ENCODE measurements around the gene SKAP1. TPM values are rescaled to one million over a fixed set of nuclear protein-coding genes. Genes with fewer than 3 reads are reported as not detected.
A peak's percentile ranks its signal among the peaks of the same experiment; 100 is the strongest.
"Not testable (repeated sequence)": the region's sequence is repeated elsewhere in the genome, so short reads cannot be mapped to it uniquely, and the experiment has no call there.

The SKAP1 gene
- total RNA-seq, 2 donors from 2014 or later: 136 to 138 TPM

- DNase-seq: no peak
- peaks cover 43% of the 10 kb centered on the region for H3K4me1 Mint-ChIP-seq
- H3K4me3 Mint-ChIP-seq: peak overlapping the region; percentile 61
- no peaks in the 10 kb centered on the region for H3K9me3 ChIP-seq (ENCODE audit: control insufficient read depth, low read length, poor library complexity, severe bottlenecking)
- no peaks in the 10 kb centered on the region for H3K27me3 Mint-ChIP-seq
- H3K36me3 Mint-ChIP-seq (ENCODE audit: low read depth): peaks cover 9% of the 10 kb centered on the region
- peak; percentile 86 for ATAC-seq
- H3K27ac Mint-ChIP-seq: peak overlapping the region; percentile 32
Observed at GRCh38 chr17:48194097-48194550, 235.9 kb downstream of the SKAP1 start.

- H3K4me1 Mint-ChIP-seq: peaks cover 39% of the 10 kb centered on the region
- DNase-seq (no peak), ATAC-seq (no peak)
- H3K4me3 Mint-ChIP-seq: no peak overlapping the region
- H3K27ac Mint-ChIP-seq: no peak overlapping the region
- H3K27me3 Mint-ChIP-seq: no peaks in the 10 kb centered on the region
- H3K36me3 Mint-ChIP-seq (ENCODE audit: low read depth): peaks cover 8% of the 10 kb centered on the region
- H3K9me3 ChIP-seq (ENCODE audit: control insufficient read depth, low read length, poor library complexity, severe bottlenecking): no peaks in the 10 kb centered on the region
Observed at GRCh38 chr17:48192321-48192731, 237.7 kb downstream of the SKAP1 start.

GRCh38 chr17:48191362-48191761, 238.7 kb downstream of the SKAP1 start:
- no peaks in the 10 kb centered on the region for H3K27me3 Mint-ChIP-seq
- H3K4me3 Mint-ChIP-seq: no peak overlapping the region
- ATAC-seq (no peak), DNase-seq (no peak)
- H3K9me3 ChIP-seq (ENCODE audit: control insufficient read depth, low read length, poor library complexity, severe bottlenecking): no peaks in the 10 kb centered on the region
- peaks cover 35% of the 10 kb centered on the region for H3K4me1 Mint-ChIP-seq
- H3K27ac Mint-ChIP-seq: no peak overlapping the region
- H3K36me3 Mint-ChIP-seq (ENCODE audit: low read depth): peaks cover 6% of the 10 kb centered on the region

- Mint-ChIP-seq H3K4me1 (peaks cover 33% of the 10 kb centered on the region), H3K27me3 (no peaks in the 10 kb centered on the region), H3K4me3 (no peak overlapping the region), H3K27ac (no peak overlapping the region), H3K36me3 (ENCODE audit: low read depth) (peaks cover 6% of the 10 kb centered on the region)
- no peaks in the 10 kb centered on the region for H3K9me3 ChIP-seq (ENCODE audit: control insufficient read depth, low read length, poor library complexity, severe bottlenecking)
- no peak for DNase-seq
- no peak for ATAC-seq
Observed at GRCh38 chr17:48190871-48191270, 239.1 kb downstream of the SKAP1 start.

- peaks cover 9% of the 10 kb centered on the region for H3K36me3 Mint-ChIP-seq (ENCODE audit: low read depth)
- ATAC-seq: no peak
- H3K9me3 ChIP-seq (ENCODE audit: control insufficient read depth, low read length, poor library complexity, severe bottlenecking): no peaks in the 10 kb centered on the region
- H3K27ac Mint-ChIP-seq: peak overlapping the region; percentile 6
- DNase-seq: no peak
- no peak overlapping the region for H3K4me3 Mint-ChIP-seq
- H3K4me1 Mint-ChIP-seq: peaks cover 13% of the 10 kb centered on the region
- no peaks in the 10 kb centered on the region for H3K27me3 Mint-ChIP-seq
Observed at GRCh38 chr17:48187872-48188608, 242.0 kb downstream of the SKAP1 start.

- H3K4me3 Mint-ChIP-seq; H3K9me3 ChIP-seq (ENCODE audit: control insufficient read depth, low read length, poor library complexity, severe bottlenecking); ATAC-seq; DNase-seq; H3K36me3 Mint-ChIP-seq (ENCODE audit: low read depth); H3K27ac Mint-ChIP-seq; H3K27me3 Mint-ChIP-seq: not testable (repeated sequence)
- H3K4me1 Mint-ChIP-seq: peaks cover 12% of the 10 kb centered on the region
Observed at GRCh38 chr17:48186317-48186716, 243.7 kb downstream of the SKAP1 start.

GRCh38 chr17:48184721-48185120, 245.3 kb downstream of the SKAP1 start:
- DNase-seq (no peak), ATAC-seq (no peak)
- no peaks in the 10 kb centered on the region for H3K9me3 ChIP-seq (ENCODE audit: control insufficient read depth, low read length, poor library complexity, severe bottlenecking)
- peak overlapping the region; percentile 57 for H3K27ac Mint-ChIP-seq
- peaks cover 20% of the 10 kb centered on the region for H3K36me3 Mint-ChIP-seq (ENCODE audit: low read depth)
- peaks cover 17% of the 10 kb centered on the region for H3K4me1 Mint-ChIP-seq
- H3K4me3 Mint-ChIP-seq: no peak overlapping the region
- no peaks in the 10 kb centered on the region for H3K27me3 Mint-ChIP-seq

GRCh38 chr17:48181653-48182052, 248.4 kb downstream of the SKAP1 start:
- peaks cover 18% of the 10 kb centered on the region for H3K4me1 Mint-ChIP-seq
- H3K27me3 Mint-ChIP-seq: no peaks in the 10 kb centered on the region
- H3K9me3 ChIP-seq (ENCODE audit: control insufficient read depth, low read length, poor library complexity, severe bottlenecking): no peaks in the 10 kb centered on the region
- H3K27ac Mint-ChIP-seq: peak overlapping the region; percentile 86
- H3K36me3 Mint-ChIP-seq (ENCODE audit: low read depth): peaks cover 25% of the 10 kb centered on the region
- no peak for ATAC-seq
- DNase-seq: no peak
- no peak overlapping the region for H3K4me3 Mint-ChIP-seq

GRCh38 chr17:48180842-48181629, 249.0 kb downstream of the SKAP1 start:
- ATAC-seq (no peak), DNase-seq (no peak)
- Mint-ChIP-seq H3K4me3 (no peak overlapping the region), H3K36me3 (ENCODE audit: low read depth) (peaks cover 25% of the 10 kb centered on the region), H3K4me1 (peaks cover 21% of the 10 kb centered on the region), H3K27ac (peak overlapping the region; percentile 84), H3K27me3 (no peaks in the 10 kb centered on the region)
- H3K9me3 ChIP-seq (ENCODE audit: control insufficient read depth, low read length, poor library complexity, severe bottlenecking): no peaks in the 10 kb centered on the region

GRCh38 chr17:48179071-48179945, 250.7 kb downstream of the SKAP1 start:
- peak overlapping the region; percentile 84 for H3K27ac Mint-ChIP-seq
- no peak for DNase-seq
- no peak for ATAC-seq
- H3K4me3 Mint-ChIP-seq: no peak overlapping the region
- peaks cover 28% of the 10 kb centered on the region for H3K4me1 Mint-ChIP-seq
- no peaks in the 10 kb centered on the region for H3K9me3 ChIP-seq (ENCODE audit: control insufficient read depth, low read length, poor library complexity, severe bottlenecking)
- H3K36me3 Mint-ChIP-seq (ENCODE audit: low read depth): peaks cover 24% of the 10 kb centered on the region
- H3K27me3 Mint-ChIP-seq: no peaks in the 10 kb centered on the region

- H3K36me3 Mint-ChIP-seq (ENCODE audit: low read depth): peaks cover 21% of the 10 kb centered on the region
Observed at GRCh38 chr17:48178317-48178716, 251.7 kb downstream of the SKAP1 start.

GRCh38 chr17:48177816-48178215, 252.2 kb downstream of the SKAP1 start:
- ATAC-seq: no peak
- Mint-ChIP-seq H3K27me3 (no peaks in the 10 kb centered on the region), H3K4me1 (peaks cover 39% of the 10 kb centered on the region), H3K36me3 (ENCODE audit: low read depth) (peaks cover 20% of the 10 kb centered on the region), H3K4me3 (no peak overlapping the region), H3K27ac (no peak overlapping the region)
- DNase-seq: no peak
- H3K9me3 ChIP-seq (ENCODE audit: control insufficient read depth, low read length, poor library complexity, severe bottlenecking): no peaks in the 10 kb centered on the region

More at GRCh38 chr17:48178317-48178716, 251.7 kb downstream of the SKAP1 start:
- Mint-ChIP-seq H3K4me3 (no peak overlapping the region), H3K4me1 (peaks cover 38% of the 10 kb centered on the region), H3K27me3 (no peaks in the 10 kb centered on the region), H3K27ac (peak overlapping the region; percentile 24)
- DNase-seq (no peak), ATAC-seq (no peak)
- no peaks in the 10 kb centered on the region for H3K9me3 ChIP-seq (ENCODE audit: control insufficient read depth, low read length, poor library complexity, severe bottlenecking)

- ATAC-seq (no peak), DNase-seq (no peak)
- H3K4me3 Mint-ChIP-seq: no peak overlapping the region
- no peaks in the 10 kb centered on the region for H3K9me3 ChIP-seq (ENCODE audit: control insufficient read depth, low read length, poor library complexity, severe bottlenecking)
- no peak overlapping the region for H3K27ac Mint-ChIP-seq
- peaks cover 37% of the 10 kb centered on the region for H3K4me1 Mint-ChIP-seq
- H3K27me3 Mint-ChIP-seq: no peaks in the 10 kb centered on the region
- H3K36me3 Mint-ChIP-seq (ENCODE audit: low read depth): peaks cover 18% of the 10 kb centered on the region
Observed at GRCh38 chr17:48176471-48176855, 253.6 kb downstream of the SKAP1 start.

All from T-helper 17 cell (primary cell).